HG02981 (cell line): ENCODE results near the gene WDHD1.
"Not testable (repeated sequence)": the region's sequence is repeated elsewhere in the genome, so short reads cannot be mapped to it uniquely, and the experiment has no call there.

Source experiments
- ATAC-seq: cut with Tn5 transposase; IDR thresholded peaks from one replicate; pipeline ENCODE4 v1.9.1; 2021; ENCODE audit warnings: mild to moderate bottlenecking, moderate library complexity; ENCODE audit not compliant: unreplicated experiment

The WDHD1 gene

DNA sequence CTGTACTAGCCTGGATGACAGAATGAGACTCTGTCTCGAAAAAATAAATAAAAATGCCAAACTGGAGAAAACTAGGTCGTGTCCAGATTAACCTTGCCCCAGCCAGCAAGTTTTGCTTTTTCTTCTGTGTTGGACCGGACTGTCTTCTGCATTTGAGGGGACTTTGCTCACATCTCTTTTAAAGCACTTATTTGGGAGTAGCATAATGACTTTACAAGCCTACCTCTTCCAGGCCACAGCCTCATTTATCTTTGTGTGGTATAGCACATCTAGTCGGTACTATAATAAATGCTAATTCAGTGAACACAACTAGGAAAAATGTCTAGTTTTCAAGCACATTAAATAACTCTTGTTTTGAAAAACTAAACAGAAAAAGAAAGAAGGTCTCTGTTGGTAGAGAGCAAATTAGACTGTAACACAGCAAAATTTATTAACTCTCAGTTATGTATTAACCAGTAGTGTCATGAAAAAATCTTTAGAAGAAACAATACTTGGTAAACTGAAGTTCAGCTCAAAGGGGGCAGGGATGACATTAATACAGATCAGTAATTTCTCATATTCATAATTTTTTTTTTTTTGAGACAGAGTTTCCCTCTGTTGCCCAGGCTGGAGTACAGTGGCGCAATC is 52.0 kb downstream of the WDHD1 start:
- no peak for ATAC-seq

DNA sequence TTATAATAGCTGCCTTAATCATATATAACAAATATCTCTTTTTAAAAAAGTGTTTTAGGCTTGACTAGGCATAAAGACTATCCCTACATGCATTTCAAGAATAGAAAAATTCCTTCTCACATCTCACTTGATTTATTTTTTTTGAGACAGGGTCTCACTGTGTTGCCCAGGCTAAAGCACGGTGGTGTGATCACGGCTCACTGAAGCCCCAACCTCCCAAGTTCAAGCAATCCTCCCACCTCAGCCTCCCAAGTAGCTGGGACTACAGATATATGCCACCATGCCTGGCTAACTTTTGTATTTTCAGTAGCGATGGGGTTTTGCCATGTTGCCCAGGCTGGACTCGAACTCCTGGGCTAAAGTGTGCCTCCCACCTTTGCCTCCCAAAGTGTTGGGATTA is 59.4 kb downstream of the WDHD1 start:
- ATAC-seq = no peak

DNA sequence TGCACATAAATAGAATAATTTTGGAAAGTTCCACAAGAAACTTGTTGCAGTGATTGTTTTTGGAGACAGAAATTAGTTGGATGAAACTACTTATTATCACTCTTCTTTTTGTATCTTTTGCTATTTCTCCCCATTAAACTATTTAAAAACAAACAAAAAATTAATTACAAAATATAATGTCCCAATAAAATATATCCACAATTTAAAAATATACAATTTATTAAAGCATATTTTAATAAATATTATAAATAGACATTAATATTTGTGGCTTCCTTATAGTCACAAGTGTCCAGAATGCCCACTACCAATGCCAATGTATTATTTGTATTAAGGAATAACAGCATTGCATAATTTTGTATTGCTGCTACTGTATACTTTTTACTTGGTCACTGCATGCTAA is 71.8 kb downstream of the WDHD1 start:
- no peak for ATAC-seq

DNA sequence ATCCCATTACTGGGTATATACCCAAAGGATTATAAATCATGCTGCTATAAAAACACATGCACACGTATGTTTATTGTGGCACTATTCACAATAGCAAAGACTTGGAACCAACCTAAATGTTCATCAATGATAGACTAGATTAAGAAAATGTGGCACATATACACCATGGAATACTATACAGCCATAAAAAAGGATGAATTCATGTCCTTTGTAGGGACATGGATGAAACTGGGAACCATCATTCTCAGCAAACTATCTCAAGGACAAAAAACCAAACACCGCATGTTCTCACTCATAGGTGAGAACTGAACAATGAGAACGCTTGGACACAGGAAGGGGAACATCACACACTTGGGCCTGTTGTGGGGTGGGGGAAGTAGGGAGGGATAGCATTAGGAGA is 73.3 kb downstream of the WDHD1 start:
- not testable (repeated sequence) for ATAC-seq

DNA sequence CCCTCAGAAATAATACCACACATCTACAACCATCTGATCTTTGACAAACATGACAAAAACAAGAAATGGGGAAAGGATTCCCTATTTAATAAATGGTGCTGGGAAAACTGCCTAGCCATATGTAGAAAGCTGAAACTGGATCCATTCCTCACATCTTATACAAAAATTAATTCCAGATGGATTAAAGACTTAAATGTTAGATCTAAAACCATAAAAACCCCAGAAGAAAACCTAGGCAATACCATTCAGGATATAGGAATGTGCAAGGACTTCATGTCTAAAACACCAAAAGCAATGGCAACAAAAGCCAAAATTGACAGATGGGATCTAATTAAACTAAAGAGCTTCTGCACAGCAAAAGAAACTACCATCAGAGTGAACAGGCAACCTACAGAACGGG is 74.1 kb downstream of the WDHD1 start:
- ATAC-seq = not testable (repeated sequence)

DNA sequence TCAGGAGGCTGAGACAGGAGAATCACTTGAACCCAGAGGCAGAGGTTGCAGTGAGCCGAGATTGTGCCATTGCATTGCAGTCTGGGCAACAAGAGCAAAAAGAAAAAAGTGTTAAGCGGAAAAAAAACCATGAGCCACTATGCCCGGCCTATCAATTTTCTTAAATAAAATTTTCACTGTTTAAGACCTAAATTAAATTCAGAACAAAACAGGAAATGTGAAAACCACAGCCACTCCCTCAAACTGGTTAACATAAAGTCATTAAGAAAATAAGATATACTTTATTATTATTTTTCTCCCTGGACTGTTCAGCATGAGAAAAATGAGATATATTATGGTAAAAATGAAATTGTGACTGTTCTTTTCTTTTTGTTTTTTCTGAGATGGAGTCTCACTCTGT is 79.7 kb downstream of the WDHD1 start:
- ATAC-seq = no peak

DNA sequence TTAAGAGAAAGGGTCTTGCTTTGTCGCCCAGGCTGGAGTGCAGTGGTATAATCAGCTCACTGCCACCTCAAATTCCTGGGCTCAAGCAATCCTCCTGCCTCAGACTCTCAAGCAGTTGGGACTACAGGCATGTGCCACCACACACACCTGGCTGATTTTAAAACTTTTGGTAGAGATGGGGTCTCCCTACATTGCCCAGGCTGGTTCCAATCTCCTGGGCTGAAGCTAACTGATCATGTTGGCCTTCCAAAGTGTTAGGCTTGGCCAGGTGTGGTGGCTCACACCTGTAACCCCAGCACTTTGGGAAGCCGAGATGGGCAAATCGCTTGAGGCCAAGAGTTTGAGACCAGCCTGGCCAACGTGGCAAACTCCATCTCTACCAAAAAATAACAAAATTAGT is 80.4 kb downstream of the WDHD1 start:
- no peak for ATAC-seq

DNA sequence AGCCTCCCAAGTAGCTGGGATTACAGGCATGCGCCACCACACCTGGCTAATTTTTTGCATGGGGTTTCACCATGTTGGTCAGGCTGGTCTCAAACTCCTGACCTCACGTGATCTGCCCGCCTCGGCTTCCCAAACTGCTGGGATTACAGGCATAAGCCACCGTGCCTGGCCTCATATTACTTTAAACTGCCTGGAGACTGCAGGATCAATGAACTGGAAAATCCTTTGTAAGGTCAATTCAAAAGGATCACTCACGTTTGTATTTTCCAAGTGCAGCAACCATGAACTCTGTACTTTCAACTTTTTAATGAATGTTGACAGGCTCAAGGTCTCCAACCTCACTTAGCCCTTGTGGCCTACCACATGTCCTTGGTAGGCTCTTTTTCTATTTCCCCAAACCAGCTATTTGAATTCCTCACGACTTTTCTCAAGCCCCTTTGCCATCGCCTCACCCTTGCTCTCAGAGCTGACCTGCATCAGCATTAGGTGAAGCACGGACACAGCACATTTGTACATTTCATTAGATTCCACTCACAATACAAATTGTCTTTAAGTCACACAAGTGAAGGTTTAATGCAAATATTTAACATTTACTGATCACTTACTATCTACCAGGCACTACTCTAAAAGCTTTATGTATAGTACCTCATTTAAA is 82.0 kb downstream of the WDHD1 start:
- no peak for ATAC-seq

DNA sequence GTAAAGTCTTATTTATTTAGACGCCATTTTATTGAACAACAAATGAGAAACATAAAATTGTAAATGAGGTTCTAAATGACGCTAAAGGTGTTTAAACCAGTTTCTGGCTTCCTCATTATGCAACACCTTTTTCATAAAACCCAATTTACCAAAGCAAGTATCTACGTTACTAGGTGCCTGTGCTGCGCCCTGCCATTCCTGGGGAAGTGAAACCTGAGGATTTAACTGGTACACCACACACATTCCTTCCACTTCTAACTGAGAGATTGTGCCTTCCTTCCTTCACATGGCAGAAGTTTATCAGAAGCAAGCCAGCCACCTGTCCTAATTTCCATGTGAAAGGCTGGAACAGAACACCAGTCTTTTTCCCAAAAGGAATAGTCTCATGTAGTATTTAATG is 84.0 kb downstream of the WDHD1 start:
- ATAC-seq = no peak

DNA sequence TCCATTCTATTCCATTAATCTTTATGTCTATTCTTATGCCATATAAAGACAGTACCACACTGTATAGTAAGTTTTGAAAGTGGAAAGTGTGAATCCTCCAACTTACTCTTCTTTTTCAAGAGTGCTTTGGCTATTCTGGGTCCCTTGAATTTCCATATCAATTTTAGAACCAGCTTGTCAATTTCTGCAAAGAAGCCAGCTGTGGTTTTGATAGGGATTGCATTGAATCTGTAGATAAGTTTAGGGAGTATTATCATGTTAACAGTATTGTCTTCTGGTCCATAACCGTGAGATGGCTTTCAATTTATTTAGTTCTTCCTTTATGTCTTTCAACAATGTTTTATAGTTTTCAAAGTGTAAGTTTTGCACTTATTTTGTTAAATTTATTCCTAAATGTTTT is 90.1 kb downstream of the WDHD1 start:
- ATAC-seq = no peak

DNA sequence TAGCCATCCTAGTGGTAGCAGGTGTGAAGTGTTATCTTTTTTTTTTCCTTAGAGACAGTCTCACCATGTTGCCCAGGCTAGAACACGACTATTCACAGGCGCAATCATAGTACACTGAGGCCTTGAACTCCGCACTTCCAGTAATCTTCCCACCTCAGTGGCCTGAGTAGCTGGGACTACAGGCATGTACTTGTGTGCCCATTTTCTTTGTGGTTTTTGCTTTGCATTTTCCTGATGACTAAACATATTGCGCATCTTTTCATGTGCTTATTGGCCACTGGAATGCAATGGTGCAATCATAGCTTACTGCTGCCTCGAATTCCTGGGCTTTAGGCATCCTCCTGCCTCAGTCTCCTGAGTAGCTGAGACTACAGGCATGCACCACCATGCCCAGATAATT is 90.9 kb downstream of the WDHD1 start:
- no peak for ATAC-seq

DNA sequence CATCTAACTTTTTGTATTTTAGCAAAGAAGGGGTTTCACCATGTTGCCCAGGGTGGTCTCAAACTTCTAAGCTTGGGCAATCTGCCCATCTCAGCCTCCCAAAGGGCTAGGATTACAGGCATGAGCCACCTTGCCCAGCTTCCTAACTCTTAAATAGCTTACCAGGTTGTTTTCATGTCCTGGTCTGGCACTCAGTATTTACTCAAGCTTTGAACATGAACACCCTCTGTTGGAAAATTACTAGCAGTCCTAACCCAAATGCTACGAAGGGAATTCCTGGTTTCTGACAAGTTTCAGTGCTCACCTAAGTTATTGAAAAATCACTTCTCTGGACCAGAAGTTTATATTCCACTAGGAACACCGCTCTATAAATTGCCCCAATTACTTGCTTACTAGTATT is 91.8 kb downstream of the WDHD1 start:
- ATAC-seq = no peak

DNA sequence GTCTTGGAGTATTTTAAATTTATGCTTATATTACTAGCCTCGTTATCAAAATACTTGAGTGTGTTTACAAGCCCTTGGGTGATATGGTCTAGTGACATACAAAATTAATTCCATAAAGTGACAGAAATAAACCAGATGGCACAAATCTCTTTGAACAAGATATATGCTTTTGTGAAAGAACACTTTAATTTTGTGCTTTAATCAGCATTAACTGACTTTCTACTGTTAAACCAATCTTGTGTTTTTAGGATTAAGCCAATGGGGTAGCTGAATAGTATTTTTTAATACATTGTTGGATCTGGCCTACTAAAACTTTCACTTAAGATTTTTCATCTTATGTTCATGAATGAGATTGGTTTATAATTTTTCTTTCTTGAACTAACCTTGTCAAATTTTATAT is 93.9 kb downstream of the WDHD1 start:
- no peak for ATAC-seq

DNA sequence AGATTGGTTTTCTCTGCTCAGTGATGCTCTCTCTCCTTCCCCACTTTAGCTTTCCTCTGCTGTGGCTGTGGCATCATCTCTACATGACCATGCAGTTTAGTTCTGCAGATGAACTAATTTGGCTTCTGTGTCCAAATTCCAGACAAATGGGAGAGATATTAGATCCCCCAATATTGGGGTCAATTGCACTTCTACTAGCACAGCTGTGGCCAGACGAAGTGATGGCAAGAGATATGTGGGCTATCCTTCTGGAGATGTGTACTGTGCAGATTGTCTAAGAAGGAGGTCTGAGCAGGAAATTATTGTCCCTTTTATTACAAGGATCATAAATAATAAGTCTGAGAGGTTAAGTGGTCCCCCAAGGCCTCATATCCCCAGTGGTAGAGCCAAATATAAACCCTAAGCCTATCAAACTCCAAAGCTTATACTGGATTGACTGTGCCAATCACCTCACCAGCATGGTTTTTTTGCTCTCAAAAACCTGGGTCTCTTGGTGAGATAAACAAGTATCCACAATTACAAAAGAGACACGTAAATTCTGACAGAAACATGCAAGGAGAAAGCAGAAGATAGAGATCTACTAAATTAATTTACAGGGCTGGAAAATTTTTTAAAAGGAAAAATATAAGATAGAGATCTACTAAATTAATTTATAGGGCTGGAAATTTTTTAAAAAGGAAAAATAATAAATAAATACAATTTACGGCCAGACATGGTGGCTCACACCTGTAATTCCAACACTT is 95.1 kb downstream of the WDHD1 start:
- ATAC-seq = no peak

DNA sequence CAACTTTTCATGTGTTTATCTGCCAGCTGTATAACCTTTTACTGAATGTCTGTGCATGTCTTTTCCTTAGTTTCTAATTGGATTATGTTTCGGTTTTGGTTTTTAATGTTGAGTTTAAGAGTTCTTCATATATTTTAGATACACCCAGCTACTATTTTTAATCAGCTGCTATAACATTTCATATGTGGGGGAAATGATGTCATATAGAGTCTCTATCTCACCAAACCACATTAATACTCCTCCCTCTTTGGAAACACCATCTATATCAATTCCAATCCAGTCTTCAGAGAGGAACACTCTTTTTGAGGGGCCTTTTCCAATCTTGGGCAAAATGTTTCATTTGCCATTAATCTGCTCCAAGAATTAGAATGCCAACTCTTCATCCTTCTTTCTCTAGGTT is 95.8 kb downstream of the WDHD1 start:
- no peak for ATAC-seq

DNA sequence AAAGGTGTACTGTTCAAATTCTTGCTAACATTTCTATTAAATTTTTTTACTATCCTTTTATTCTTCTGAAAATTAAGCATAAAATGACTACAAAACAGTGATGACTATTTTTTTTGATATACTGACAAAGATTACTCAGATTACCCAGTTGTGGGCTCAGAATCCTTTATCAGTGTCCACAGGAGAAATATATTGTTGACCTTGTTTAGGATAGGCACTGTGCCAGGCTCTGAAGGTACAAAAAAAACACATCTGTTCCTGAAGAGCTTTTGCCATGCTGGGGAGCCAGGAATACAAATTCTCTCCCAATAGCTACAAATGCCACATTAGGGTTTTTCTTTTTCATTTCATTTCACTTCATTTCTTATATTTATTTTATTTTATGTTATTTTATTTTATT is 97.3 kb downstream of the WDHD1 start:
- ATAC-seq = no peak

DNA sequence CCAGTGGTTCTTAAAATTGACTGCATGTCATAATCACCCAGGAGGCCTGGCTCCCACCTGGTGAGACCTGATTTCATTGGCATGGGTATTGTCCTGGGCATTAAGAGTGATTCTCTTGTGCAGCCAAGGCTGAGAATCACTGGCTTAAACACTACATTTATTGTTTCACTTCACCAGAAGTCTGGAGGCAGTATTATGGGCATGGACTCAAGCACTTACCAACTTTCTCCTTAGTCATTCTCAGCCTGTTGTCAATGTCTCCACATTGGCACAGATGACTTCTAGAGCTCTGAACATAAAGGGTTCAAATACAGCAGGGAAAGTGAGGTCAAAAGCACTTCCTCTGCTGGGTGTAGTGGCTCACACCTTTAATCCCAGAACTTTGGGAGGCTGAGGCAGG is 98.7 kb downstream of the WDHD1 start:
- ATAC-seq = no peak

DNA sequence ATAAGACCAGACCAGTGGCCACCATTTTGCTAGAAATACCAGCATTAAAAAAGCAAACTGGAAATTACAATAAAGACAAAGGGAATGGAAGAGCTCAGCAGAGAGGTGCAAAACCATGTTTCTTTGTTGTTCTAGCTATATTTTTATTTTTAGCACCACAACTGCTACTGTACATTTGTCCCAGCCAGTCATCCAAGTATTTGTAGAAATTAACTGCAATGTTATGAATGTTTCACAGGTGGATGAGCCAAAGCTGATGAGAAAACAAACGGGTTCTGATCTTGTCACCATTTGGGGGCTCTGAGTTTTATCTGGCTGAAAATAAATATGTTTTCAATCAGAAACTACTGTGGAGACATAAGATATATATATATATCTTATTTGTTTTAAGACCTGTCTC is 99.3 kb downstream of the WDHD1 start:
- no peak for ATAC-seq

DNA sequence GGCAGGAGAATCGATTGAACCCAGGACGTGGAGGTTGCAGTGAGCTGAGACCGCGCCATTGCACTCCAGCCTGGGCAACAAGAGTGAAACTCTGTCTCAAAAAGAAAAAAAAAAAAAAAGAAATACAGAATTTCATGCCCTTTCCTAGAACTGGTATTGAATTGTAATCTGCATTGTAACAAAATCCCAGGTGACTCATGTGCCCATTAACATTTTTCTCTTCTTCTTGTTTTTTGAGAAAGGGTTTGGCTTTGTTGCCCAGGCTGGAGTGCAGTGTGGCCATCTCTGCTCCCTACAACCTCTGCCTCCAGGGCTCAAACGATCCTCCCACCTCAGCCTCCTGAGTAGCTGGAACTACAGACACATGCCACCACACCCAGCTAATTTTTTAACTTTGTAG is 100.3 kb downstream of the WDHD1 start:
- ATAC-seq = not testable (repeated sequence)

DNA sequence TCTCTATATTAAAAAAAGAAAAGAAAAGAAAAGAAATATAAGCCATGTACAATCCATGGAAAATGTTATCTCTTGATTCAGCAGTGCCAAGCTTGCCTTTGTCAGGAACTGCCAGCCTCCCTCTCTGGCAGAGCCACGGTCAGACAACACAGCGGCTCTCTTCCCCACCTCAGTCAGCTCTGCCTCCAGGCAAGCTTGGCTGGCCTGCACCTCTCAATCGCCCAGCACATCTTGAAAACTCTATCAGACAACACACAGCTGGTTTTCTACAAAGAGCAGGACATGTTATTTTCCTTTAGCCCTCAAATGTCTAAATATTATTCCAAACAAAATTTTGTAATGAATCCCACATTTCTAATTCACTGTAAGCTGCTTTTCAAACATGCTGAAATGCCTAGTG is 104.3 kb downstream of the WDHD1 start:
- ATAC-seq = no peak

DNA sequence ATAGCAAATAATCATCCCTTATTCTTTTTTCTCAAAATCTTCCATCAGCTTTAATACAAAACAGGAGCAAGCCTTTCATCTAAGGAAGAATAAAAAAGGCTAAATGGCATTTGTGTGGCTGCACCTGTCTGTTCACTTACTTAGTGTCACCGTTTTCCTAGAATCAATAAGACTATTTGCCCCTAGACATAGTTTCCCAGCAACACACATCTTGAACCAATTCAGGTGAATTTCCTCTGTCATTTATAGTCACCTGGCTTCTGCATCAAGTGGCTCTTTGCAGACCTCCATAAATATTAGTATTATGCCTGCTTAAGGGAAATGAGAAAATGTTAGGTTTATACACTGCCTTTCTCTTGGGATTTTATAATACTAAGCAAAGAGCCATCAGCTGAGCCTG is 106.8 kb downstream of the WDHD1 start:
- no peak for ATAC-seq

DNA sequence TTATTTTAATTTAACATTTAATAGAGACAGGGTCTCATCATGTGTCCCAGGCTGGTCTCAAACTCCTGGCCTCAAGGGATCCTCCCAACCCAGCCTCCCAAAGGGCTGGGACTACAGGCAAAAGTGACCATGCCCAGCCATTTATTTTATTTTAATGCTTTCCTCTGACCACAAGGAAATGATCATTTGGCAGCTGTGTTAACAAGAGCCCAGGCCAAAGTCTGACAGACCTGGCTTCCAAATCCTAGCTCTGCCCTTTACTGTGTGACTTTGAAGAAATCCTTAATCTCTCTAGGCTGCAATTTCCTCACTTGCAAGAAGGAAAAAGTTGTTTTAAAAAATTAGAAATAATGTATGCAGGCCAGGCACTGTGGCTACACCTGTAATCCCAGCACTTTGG is 107.6 kb downstream of the WDHD1 start:
- no peak for ATAC-seq
